Nephron progenitor cell (in vitro differentiated cells): ENCODE measurements around the gene CC2D1A.
A peak's percentile ranks its signal among the peaks of the same experiment; 100 is the strongest.

Source experiments
- DNase-seq: peaks from one replicate; pipeline ENCODE4 v3.0.0; 2021
- H3K27ac Mint-ChIP-seq: 2 replicates; pipeline ENCODE4 v1.8.0; 2021; ENCODE audit warnings: mild to moderate bottlenecking, moderate library complexity, mixed read lengths
- H3K27me3 Mint-ChIP-seq: 2 replicates; pipeline ENCODE4 v1.8.0; 2021; ENCODE audit warnings: mild to moderate bottlenecking, low read depth, mixed read lengths; ENCODE audit not compliant: poor library complexity
- H3K36me3 Mint-ChIP-seq: 2 replicates; pipeline ENCODE4 v1.8.0; 2021; ENCODE audit warnings: low read depth, mixed read lengths
- H3K4me1 Mint-ChIP-seq: 2 replicates; pipeline ENCODE4 v1.8.0; 2021; ENCODE audit warnings: mixed read lengths
- H3K4me3 Mint-ChIP-seq: 2 replicates; pipeline ENCODE4 v1.8.0; 2021; ENCODE audit warnings: mild to moderate bottlenecking, moderate library complexity, mixed read lengths
- H3K9me3 Mint-ChIP-seq: 2 replicates; pipeline ENCODE4 v1.8.0; 2021; ENCODE audit warnings: mild to moderate bottlenecking, moderate library complexity, mixed read lengths
- CTCF ChIP-seq: fragments of 200-600 bp; sonication (generic); IDR thresholded peaks from 2 replicates; pipeline ENCODE4 v1.5.0; 2021; ENCODE audit warnings: antibody characterized with exemption

Gene CC2D1A

DNA sequence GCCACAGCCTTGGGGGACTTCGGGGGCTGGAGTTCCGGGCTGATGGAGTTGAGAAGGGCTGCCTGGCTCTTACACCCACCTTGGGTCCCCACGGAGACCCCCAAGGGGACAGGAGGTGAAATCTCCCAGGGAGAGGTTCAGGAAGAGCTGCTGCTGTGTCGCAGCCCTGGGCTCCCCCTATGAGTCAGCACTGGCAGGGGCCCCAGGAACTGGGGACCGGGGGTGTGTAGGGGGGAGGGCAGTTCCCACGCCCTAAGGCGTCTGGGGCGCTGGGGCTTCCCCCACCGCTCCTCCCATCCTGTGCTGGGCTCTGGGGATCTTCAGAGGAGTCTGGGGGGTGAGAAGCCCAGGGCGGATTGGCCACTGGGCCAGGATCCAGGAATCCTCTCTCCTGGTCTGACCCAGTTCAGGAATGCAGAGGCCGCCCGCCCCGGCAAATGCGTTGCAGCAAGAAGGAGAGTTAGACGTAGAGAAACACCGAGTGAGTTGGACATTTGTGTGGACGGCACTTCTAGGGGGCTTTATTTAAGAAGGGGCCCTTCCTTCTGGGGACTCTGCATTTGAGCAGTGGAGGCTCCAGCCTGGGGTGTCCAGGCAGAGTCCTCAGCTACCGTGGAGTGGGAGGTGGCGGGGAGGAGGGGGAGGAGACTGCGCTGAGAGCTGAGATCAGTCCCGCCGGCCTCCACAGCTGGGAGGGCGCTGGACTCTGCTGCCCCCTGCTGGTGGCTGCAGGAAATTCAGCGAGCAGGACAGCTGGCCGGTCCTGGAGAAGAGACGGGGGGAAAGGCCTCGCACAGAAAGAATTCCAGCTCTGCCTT lies 44.1 kb upstream of the CC2D1A start:
- TF ChIP-seq CTCF: peak; percentile 99
- Mint-ChIP-seq H3K27ac (no peak overlapping the region), H3K36me3 (no peaks in the 10 kb centered on the region), H3K4me3 (peak overlapping the region; percentile 74), H3K27me3 (peaks cover 24% of the 10 kb centered on the region), H3K4me1 (peaks cover 43% of the 10 kb centered on the region), H3K9me3 (no peaks in the 10 kb centered on the region)
- DNase-seq: peak; percentile 97

- Mint-ChIP-seq H3K9me3 (no peaks in the 10 kb centered on the region), H3K4me3 (peak overlapping the region; percentile 84), H3K27ac (no peak overlapping the region), H3K36me3 (no peaks in the 10 kb centered on the region), H3K4me1 (peaks cover 56% of the 10 kb centered on the region), H3K27me3 (peaks cover 40% of the 10 kb centered on the region)
- no peak for TF ChIP-seq CTCF
- no peak for DNase-seq
Observed at GRCh38 chr19:13864046-13864666, 41.8 kb upstream of the CC2D1A start.

DNA sequence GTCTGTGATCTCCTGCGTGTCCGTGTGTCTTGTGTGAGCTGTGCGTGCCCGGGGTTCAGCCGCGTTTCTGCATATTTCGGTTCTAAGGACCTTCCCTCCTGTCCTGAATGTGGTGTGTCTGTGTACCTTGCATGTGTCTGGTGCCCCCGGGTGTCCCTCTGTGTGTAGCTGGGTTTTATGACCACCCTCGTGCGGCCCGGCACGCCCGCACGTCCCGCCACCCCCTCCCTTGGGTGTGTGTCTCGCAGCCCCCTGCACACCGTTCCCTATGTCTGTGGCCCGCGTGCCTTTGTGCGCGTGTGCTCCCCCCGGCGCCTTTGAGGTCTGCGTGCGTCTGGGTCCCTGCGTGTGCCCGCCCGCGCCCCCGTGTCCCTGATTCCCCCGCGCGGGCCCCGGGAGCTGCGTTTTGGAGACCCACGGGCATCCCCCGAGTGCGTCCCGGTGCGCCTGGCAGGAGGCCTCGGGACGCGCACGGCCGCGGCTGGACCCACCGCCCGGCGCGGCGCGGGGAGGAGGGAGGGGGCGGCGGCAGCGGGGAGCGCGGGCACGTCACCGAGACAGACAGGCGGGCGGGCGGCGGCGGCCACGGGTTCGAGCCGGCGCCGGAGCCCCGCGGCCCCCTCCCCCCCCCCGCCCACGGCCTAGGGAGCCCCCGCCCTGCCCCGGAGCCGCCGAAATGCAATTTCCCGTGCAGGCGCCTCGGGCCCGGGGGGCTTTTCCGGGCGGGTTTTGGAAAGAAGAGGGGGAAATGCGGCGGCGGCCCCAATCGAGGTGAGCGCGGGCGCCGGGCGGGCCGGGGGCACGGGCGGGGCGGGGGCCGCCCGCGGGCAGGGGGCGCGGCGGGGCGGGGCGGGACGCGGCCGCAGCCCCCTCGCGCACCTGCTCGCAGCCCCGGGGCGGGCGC lies 41.1 kb upstream of the CC2D1A start:
- Mint-ChIP-seq H3K4me1 (peaks cover 59% of the 10 kb centered on the region), H3K36me3 (no peaks in the 10 kb centered on the region), H3K4me3 (peak overlapping the region; percentile 84), H3K27me3 (peaks cover 37% of the 10 kb centered on the region), H3K27ac (no peak overlapping the region), H3K9me3 (no peaks in the 10 kb centered on the region)
- peak; percentile 41 for DNase-seq
- no peak for TF ChIP-seq CTCF

- Mint-ChIP-seq H3K36me3 (no peaks in the 10 kb centered on the region), H3K4me3 (peak overlapping the region; percentile 87), H3K9me3 (no peaks in the 10 kb centered on the region), H3K27ac (no peak overlapping the region), H3K4me1 (peaks cover 59% of the 10 kb centered on the region), H3K27me3 (peaks cover 36% of the 10 kb centered on the region)
- DNase-seq: peak; percentile 59
- no peak for TF ChIP-seq CTCF
Observed at GRCh38 chr19:13865571-13866462, 40.2 kb upstream of the CC2D1A start.

DNA sequence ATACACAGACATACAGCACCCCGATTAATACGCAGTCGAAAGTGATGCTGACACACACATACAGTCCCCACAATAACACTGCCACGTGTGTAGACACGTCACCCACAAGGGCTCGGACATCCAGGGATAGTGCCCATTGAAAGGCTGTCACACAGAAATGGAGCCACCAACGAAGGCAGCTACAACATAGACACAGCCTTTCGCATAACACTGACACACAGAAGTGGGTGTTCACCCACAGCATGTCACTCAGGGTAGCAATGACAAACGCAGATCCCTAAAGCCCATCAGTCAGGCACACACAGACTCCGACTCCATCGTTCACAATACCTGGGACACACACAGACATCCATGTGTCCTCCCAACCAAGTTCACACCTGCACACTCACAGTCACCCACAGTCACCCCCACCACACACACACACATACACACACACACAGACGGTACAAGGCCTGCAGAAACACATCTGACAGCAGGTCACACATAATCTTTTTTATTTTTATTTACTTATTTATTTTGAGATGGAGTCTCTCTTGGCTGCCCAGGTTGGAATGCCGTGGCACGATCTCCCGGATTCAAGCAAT lies 39.4 kb upstream of the CC2D1A start:
- DNase-seq: no peak
- no peak for TF ChIP-seq CTCF
- Mint-ChIP-seq H3K9me3 (no peaks in the 10 kb centered on the region), H3K4me3 (peak overlapping the region; percentile 87), H3K27ac (no peak overlapping the region), H3K36me3 (no peaks in the 10 kb centered on the region), H3K27me3 (peaks cover 36% of the 10 kb centered on the region), H3K4me1 (peaks cover 59% of the 10 kb centered on the region)
